Left lung (tissue), 14 donors: ENCODE data around the gene FCRL2. TPM values are rescaled to one million over a fixed set of nuclear protein-coding genes. Genes with fewer than 3 reads are reported as not detected.

ENCODE experiments used
- ATAC-seq: fragments of 200-7000 bp; cut with Tn5 transposase; one replicate; pipeline ENCODE4 v1.9.1; 2020; ENCODE audit warnings: moderate library complexity
- DNase-seq, 4 donors: peaks; one replicate each; pipeline ENCODE4 v3.0.0-alpha.2; 2013 to 2020
- H3K27ac ChIP-seq, 2 donors: fragments of 200-600 bp; sonication (generic) in 1 of 2; one replicate each; pipeline versions ENCODE4 v1.5.0 to v1.8.0; 2020 to 2021
- H3K27me3 ChIP-seq, 2 donors: fragments of 200-600 bp; sonication (generic) in 1 of 2; one replicate each; pipeline versions ENCODE4 v1.5.0 to v1.8.0; 2020 to 2021
- H3K36me3 ChIP-seq, 2 donors: fragments of 200-600 bp; sonication (generic) in 1 of 2; one replicate each; pipeline versions ENCODE4 v1.5.0 to v1.8.0; 2020 to 2021
- H3K4me1 ChIP-seq, 2 donors: fragments of 200-600 bp; one replicate each; pipeline ENCODE4 v1.8.0; 2021
- H3K4me3 ChIP-seq, 2 donors: fragments of 200-600 bp; sonication (generic) in 1 of 2; one replicate each; pipeline versions ENCODE4 v1.5.0 to v1.8.0; 2020 to 2021; ENCODE audit warnings: mild to moderate bottlenecking in 1 of 2
- H3K9me3 ChIP-seq, 2 donors: fragments of 200-600 bp; sonication (generic) in 1 of 2; one replicate each; pipeline versions ENCODE4 v1.5.0 to v1.8.0; 2020 to 2021
- CTCF ChIP-seq, 2 donors: fragments of 200-600 bp; sonication (generic) in 1 of 2; IDR thresholded peaks; one replicate each; pipeline versions ENCODE4 v1.5.0 to v1.8.0; 2021; ENCODE audit warnings: antibody characterized with exemption in 2 of 2
- intact Hi-C, 2 donors: fragments of 100-400 bp; cut with DNase I; formaldehyde crosslinking; loops; one replicate each; pipeline versions ENCODE4 v1.11.2 to v1.14.2; 2022
- long read RNA-seq, 12 donors: library from polyadenylated mRNA in 2 of 12; unstranded in 2 of 12; transcript quantifications; one replicate each; pipeline ENCODE4 v2.0.0 and lab custom pipeline, GENCODE V29; 2019 to 2026
- polyA plus RNA-seq, 6 donors: library from polyadenylated mRNA; unstranded; fragments of 120-200 nt; gene quantifications; one replicate each; pipeline ENCODE4 v1.2.1, GENCODE V29; 2013; ENCODE audit not compliant: insufficient read length in 6 of 6
- total RNA-seq, 2 donors: library from RNA; stranded (reverse); fragmentation: NEBNext Ultra II Directional; extraction: Animal tissue kit (Norgen Biotek cat#: 25700); gene quantifications; one replicate each; pipeline ENCODE4 v1.2.1, GENCODE V29; 2021
- donor health status: DM: no; HTN: yes; CAD: no.
- donor health status: DM: no; HTN: no; CAD: no.

Gene FCRL2
- total RNA-seq (under 1 TPM; 0.26 to 0.99 TPM), polyA plus RNA-seq (under 1 TPM in 4 of 6 donors, not detected in 2; 0.08 to 0.15 (median 0.13) TPM)
- long read RNA-seq, donor 1: 0 reads
- long read RNA-seq, donor 2: 0 reads
- long read RNA-seq, donor 3: 0 reads
- long read RNA-seq, donor 4: 0 reads
- long read RNA-seq, donor 5: 0 reads
- long read RNA-seq, donor 6: 0 reads
- long read RNA-seq, donor 7: 0 reads
- long read RNA-seq, donor 8: 0 reads
- long read RNA-seq, donor 9: 0 reads
- long read RNA-seq, donor 10: 0 reads
- long read RNA-seq, donor 11: 0 reads
- long read RNA-seq, donor 12: 0 reads

- DNase-seq (no peak), ATAC-seq (no peak)
- Histone ChIP-seq H3K27ac (no peak within 1 kb of the TSS), H3K4me3 (no peak within 1 kb of the TSS), H3K4me1 (no peaks in the 10 kb centered on the region), H3K36me3 (no peaks in the 10 kb centered on the region), H3K27me3 (no peaks in the 10 kb centered on the region), H3K9me3 (no peaks in the 10 kb centered on the region)
- no peak for TF ChIP-seq CTCF (IDR thresholded peaks at IDR 0.05)
- intact Hi-C loops: no loop called here
Measured at GRCh38 chr1:157776971-157777391, at the start of gene FCRL2. Gene FCRL2 (minus strand): TSS chr1:157777132. CDS start chr1:157777073, 59 bp downstream.

- TF ChIP-seq CTCF (IDR thresholded peaks at IDR 0.05): no peak
- H3K9me3 ChIP-seq: no peaks in the 10 kb centered on the region
- peak overlapping the region in 1 of 2 donors; percentile 69 for H3K27ac ChIP-seq
- no peaks in the 10 kb centered on the region for H3K4me1 ChIP-seq
- no peak for ATAC-seq
- H3K27me3 ChIP-seq: peaks cover 0 to 12% of the 10 kb centered on the region in 2 donors
- intact Hi-C loops: no loop called here
- no peak for DNase-seq
- no peak overlapping the region for H3K4me3 ChIP-seq
- no peaks in the 10 kb centered on the region for H3K36me3 ChIP-seq
Measured at GRCh38 chr1:157820299-157820698, 43.4 kb upstream of the FCRL2 start.

GRCh38 chr1:157819896-157820295 lies 43.0 kb upstream of the FCRL2 start, which contains the start of gene FCRL1:
Gene FCRL1 (minus strand): TSS chr1:157820120. CDS start chr1:157820037, 83 bp downstream.
- Histone ChIP-seq H3K27ac (peak within 1 kb of the TSS in 1 of 2 donors; percentile 69), H3K27me3 (peaks cover 0 to 12% of the 10 kb centered on the region in 2 donors), H3K36me3 (no peaks in the 10 kb centered on the region), H3K4me1 (no peaks in the 10 kb centered on the region), H3K9me3 (no peaks in the 10 kb centered on the region), H3K4me3 (no peak within 1 kb of the TSS)
- TF ChIP-seq CTCF (IDR thresholded peaks at IDR 0.05): no peak
- ATAC-seq: no peak
- intact Hi-C loops: no loop called here
- no peak for DNase-seq

GRCh38 chr1:157819215-157819614 lies 42.3 kb upstream of the FCRL2 start:
- no peaks in the 10 kb centered on the region for H3K36me3 ChIP-seq
- peak overlapping the region in 1 of 2 donors; percentile 69 for H3K27ac ChIP-seq
- H3K27me3 ChIP-seq: peaks cover 0 to 7% of the 10 kb centered on the region in 2 donors
- H3K9me3 ChIP-seq: peaks cover under 1 to 2% of the 10 kb centered on the region in 2 donors
- ATAC-seq: no peak
- no peak overlapping the region for H3K4me3 ChIP-seq
- no peaks in the 10 kb centered on the region for H3K4me1 ChIP-seq
- TF ChIP-seq CTCF (IDR thresholded peaks at IDR 0.05): no peak
- intact Hi-C loops: no loop called here
- no peak for DNase-seq

- Histone ChIP-seq H3K27me3 (no peaks in the 10 kb centered on the region), H3K27ac (no peak overlapping the region), H3K36me3 (no peaks in the 10 kb centered on the region), H3K4me3 (no peak overlapping the region), H3K4me1 (no peaks in the 10 kb centered on the region), H3K9me3 (peaks cover 3 to 19% of the 10 kb centered on the region in 2 donors)
- DNase-seq (no peak), ATAC-seq (no peak)
- intact Hi-C loops: no loop called here
- no peak for TF ChIP-seq CTCF (IDR thresholded peaks at IDR 0.05)
Measured at GRCh38 chr1:157813269-157813668, 36.3 kb upstream of the FCRL2 start.
